Stimulated activated naive CD8-positive, alpha-beta T cell treated with anti-CD3 and anti-CD28 coated beads, Interleukin-15, Interleukin-2, amounts not matched to agents 100 ng/mL and 50 ng/mL, for 24 hours (primary cell): ENCODE data around the gene PTGIR.

Source experiments
- H3K27ac Mint-ChIP-seq: one replicate; pipeline ENCODE4 v1.8.0; 2021; ENCODE audit warnings: mild to moderate bottlenecking, mixed read lengths
- H3K27me3 Mint-ChIP-seq: one replicate; pipeline ENCODE4 v1.8.0; 2021; ENCODE audit warnings: mixed read lengths
- H3K36me3 Mint-ChIP-seq: one replicate; pipeline ENCODE4 v1.8.0; 2021; ENCODE audit warnings: low read depth, mixed read lengths
- H3K4me1 Mint-ChIP-seq: one replicate; pipeline ENCODE4 v1.8.0; 2021; ENCODE audit warnings: low read depth, mixed read lengths
- H3K4me3 Mint-ChIP-seq: one replicate; pipeline ENCODE4 v1.8.0; 2021; ENCODE audit warnings: mild to moderate bottlenecking, mixed read lengths
- H3K9me3 Mint-ChIP-seq: one replicate; pipeline ENCODE4 v1.8.0; 2021; ENCODE audit warnings: mixed read lengths

The PTGIR gene

DNA sequence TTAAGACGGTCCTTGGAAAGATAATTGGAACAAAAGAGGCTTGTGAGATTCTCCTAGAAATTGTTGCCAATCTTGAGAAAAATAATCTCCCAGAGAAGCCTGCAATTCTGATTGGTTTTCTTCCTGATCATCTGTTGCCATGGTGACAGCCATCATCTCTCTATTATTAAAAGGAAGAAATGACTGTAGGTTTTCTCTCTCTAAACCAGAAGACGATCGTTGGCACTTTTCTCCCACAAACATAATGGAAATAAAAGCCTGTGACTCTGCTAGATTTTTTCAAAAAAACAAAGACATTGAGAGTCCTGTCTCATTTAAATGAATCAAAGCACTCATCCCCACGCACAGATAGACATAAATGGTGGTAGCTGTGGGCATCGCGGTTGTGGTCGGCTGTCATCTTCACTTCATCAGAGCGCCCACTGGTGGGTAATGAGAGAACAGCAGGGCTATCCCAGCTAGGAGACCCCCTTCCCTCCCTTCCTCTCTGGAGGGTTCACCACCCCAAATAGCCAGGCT is 45.5 kb downstream of the PTGIR start:
- Mint-ChIP-seq H3K4me1 (peaks cover 16% of the 10 kb centered on the region), H3K27ac (no peak overlapping the region), H3K36me3 (no peaks in the 10 kb centered on the region), H3K27me3 (peaks cover 4% of the 10 kb centered on the region), H3K9me3 (no peaks in the 10 kb centered on the region), H3K4me3 (no peak overlapping the region)

DNA sequence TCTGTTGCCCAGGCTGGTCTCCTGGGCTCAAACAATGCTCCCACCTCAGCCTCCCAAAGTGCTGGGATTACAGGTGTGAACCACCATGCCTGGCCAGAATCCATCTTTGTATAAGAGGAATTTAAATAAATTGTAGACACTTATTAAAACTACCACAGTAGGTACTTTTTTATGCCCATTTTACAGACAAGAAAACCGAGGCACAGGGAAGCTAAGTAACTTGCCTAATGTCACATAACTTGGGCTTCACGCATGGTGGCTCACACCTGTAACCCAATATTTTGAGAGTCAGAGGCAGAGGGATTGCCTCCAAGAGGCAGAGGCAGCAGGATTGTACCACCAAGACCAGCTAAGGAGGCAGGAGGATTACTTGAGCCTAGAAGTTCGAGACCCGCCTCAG is 46.4 kb downstream of the PTGIR start:
- Mint-ChIP-seq H3K4me1 (peaks cover 21% of the 10 kb centered on the region), H3K4me3 (no peak overlapping the region), H3K27ac (no peak overlapping the region), H3K36me3 (no peaks in the 10 kb centered on the region), H3K27me3 (peaks cover 4% of the 10 kb centered on the region), H3K9me3 (no peaks in the 10 kb centered on the region)

DNA sequence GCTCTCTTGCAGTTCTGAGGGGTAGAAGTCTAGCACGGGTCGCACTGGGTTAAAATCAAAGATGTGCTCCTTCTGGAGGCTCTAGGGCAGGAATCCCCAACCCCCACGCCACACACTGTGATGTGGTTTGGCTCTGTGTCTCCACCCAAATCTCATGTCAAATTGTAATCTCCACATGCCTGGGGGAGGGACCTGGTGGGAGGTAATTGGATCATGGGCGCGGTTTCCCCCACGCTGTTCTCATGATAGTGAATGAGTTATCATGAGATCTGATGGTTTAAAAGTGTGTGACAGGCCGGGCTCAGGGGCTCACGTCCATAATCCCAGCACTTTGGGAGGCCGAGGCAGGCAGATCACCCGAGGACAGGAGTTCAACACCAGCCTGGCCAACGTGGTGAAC is 50.4 kb downstream of the PTGIR start:
- H3K27ac Mint-ChIP-seq: no peak overlapping the region
- no peak overlapping the region for H3K4me3 Mint-ChIP-seq

GRCh38 chr19:46573679-46574498 is 51.0 kb downstream of the PTGIR start:
- H3K27ac Mint-ChIP-seq: no peak overlapping the region
- no peak overlapping the region for H3K4me3 Mint-ChIP-seq
- H3K36me3 Mint-ChIP-seq: no peaks in the 10 kb centered on the region
- no peaks in the 10 kb centered on the region for H3K9me3 Mint-ChIP-seq
- H3K4me1 Mint-ChIP-seq: peaks cover 15% of the 10 kb centered on the region
- peaks cover 3% of the 10 kb centered on the region for H3K27me3 Mint-ChIP-seq

More for the DNA sequence above, 50.4 kb downstream of the PTGIR start:
- Mint-ChIP-seq H3K4me1 (peaks cover 21% of the 10 kb centered on the region), H3K36me3 (no peaks in the 10 kb centered on the region), H3K27me3 (peaks cover 6% of the 10 kb centered on the region), H3K9me3 (no peaks in the 10 kb centered on the region)

DNA sequence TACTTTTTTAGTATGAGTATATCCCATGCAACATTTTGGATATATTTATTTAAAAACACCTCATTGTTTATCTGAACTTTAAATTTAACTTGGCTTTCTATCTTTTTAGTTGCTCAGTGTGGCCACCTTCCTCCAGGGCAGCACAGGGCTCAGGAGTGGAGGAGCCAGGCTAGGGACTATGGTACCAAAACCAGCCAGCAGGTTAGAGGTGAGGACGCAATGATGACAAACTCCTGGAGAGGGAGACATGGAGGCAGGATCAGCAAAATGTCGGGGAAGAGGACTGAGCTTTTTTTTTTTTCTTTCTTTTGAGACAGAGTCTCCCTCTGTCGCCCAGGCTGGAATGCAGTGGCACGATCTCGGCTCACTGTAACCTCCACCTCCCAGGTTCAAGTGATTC is 53.4 kb downstream of the PTGIR start:
- H3K36me3 Mint-ChIP-seq: no peaks in the 10 kb centered on the region
- H3K27ac Mint-ChIP-seq: no peak overlapping the region
- no peaks in the 10 kb centered on the region for H3K9me3 Mint-ChIP-seq
- H3K27me3 Mint-ChIP-seq: peaks cover 3% of the 10 kb centered on the region
- peaks cover 14% of the 10 kb centered on the region for H3K4me1 Mint-ChIP-seq
- no peak overlapping the region for H3K4me3 Mint-ChIP-seq
